Endothelial cell of umbilical vein (primary cell): ENCODE data around the gene DGCR6L. TPM values are rescaled to one million over a fixed set of nuclear protein-coding genes. Genes with fewer than 3 reads are reported as not detected.

Experiments used
- BruUV-seq: library from RNA; stranded (reverse); fragments of 400-500 nt; replicated peaks from 2 replicates; lab custom pipeline; 2021; lab: Mats Ljungman, UMichigan
- CTCF ChIA-PET: fragments of 300-600, 350-600 bp; sonication (Branson Sonifier 250); formaldehyde crosslinking; loops from one replicate; lab custom pipeline; 2021; ENCODE audit warnings: antibody characterized with exemption, inconsistent platforms; lab: Charles Lee
- POLR2A ChIA-PET: fragments of 300-600, 350-600 bp; sonication (Branson Sonifier 250); formaldehyde crosslinking; loops from one replicate; lab custom pipeline; 2021; ENCODE audit warnings: antibody characterized with exemption, inconsistent platforms; lab: Charles Lee
- DNase-seq: peaks from one replicate; pipeline ENCODE4 v3.0.0-alpha.2; 2011; ENCODE audit warnings: low read depth, low spot score
- FAIRE-seq: peaks from 2 replicates; lab custom pipeline; 2011; peaks lifted over from hg19 to GRCh38; lab: Jason Lieb, UNC
- H2AFZ ChIP-seq: 2 replicates; pipeline ENCODE4 v1.6.0; 2012; ENCODE audit warnings: low read depth, low read length, control low read depth, inconsistent platforms
- H3K27ac ChIP-seq: 2 replicates; pipeline ENCODE4 v1.5.1; 2011; ENCODE audit warnings: low read depth, mild to moderate bottlenecking, control low read depth, low read length, moderate library complexity; ENCODE audit not compliant: insufficient read depth
- H3K27me3 ChIP-seq, 2 experiments: 2 replicates each; pipeline versions ENCODE4 v1.6.0 to v1.6.1; 2011; ENCODE audit warnings: low read length in 2 of 2, mixed read lengths in 1 of 2; ENCODE audit not compliant: control insufficient read depth in 2 of 2, insufficient read depth in 2 of 2
- H3K36me3 ChIP-seq, 2 experiments: 2 replicates in 1 of 2; 3 replicates in 1 of 2; pipeline ENCODE4 v1.5.1; 2011; ENCODE audit warnings: low read length in 2 of 2, mild to moderate bottlenecking in 1 of 2, moderate library complexity in 1 of 2; ENCODE audit not compliant: control insufficient read depth in 2 of 2, insufficient read depth in 2 of 2; ENCODE audit errors: extremely low read depth in 1 of 2
- H3K4me1 ChIP-seq: 3 replicates; pipeline ENCODE4 v1.5.1; 2011; ENCODE audit warnings: mild to moderate bottlenecking, low read length; ENCODE audit not compliant: control insufficient read depth, insufficient read depth; ENCODE audit errors: extremely low read depth
- H3K4me2 ChIP-seq: 2 replicates; pipeline ENCODE4 v1.6.1; 2011; ENCODE audit warnings: low read length, control low read depth, mixed read lengths; ENCODE audit not compliant: insufficient read depth
- H3K4me3 ChIP-seq, 3 experiments: fragments of 200-600 bp in 1 of 3; sonication (generic), shearing (Covaris generic) in 1 of 3; replicated peaks in 1 of 3; 2 replicates each; pipeline ENCODE4 v1.5.1; 2011 to 2016; ENCODE audit warnings: control low read depth in 3 of 3, low read length in 3 of 3, mild to moderate bottlenecking in 2 of 3, inconsistent platforms in 1 of 3, low read depth in 1 of 3, moderate library complexity in 1 of 3; ENCODE audit not compliant: insufficient read depth in 1 of 3
- H3K79me2 ChIP-seq: 2 replicates; pipeline ENCODE4 v1.6.0; 2012; ENCODE audit warnings: low read length, inconsistent platforms; ENCODE audit not compliant: control insufficient read depth, insufficient read depth
- H3K9ac ChIP-seq: replicated peaks from 2 replicates; pipeline ENCODE3; 2011; ENCODE audit warnings: low read length, control low read depth; ENCODE audit not compliant: insufficient read depth; ENCODE audit errors: extremely low read depth
- H3K9me1 ChIP-seq: replicated peaks from 3 replicates; pipeline ENCODE4 v1.6.0; 2011; ENCODE audit warnings: mild to moderate bottlenecking, low read length; ENCODE audit not compliant: control insufficient read depth, insufficient read depth; ENCODE audit errors: extremely low read depth
- H3K9me3 ChIP-seq: replicated peaks from 2 replicates; pipeline ENCODE4 v1.5.1; 2012; ENCODE audit warnings: low read length, inconsistent platforms; ENCODE audit not compliant: control insufficient read depth, insufficient read depth
- H4K20me1 ChIP-seq: replicated peaks from 2 replicates; pipeline ENCODE3; 2011; ENCODE audit warnings: mild to moderate bottlenecking, low read length; ENCODE audit not compliant: control insufficient read depth, insufficient read depth; ENCODE audit errors: extremely low read depth
- EZH2 ChIP-seq: IDR thresholded peaks from 2 replicates; pipeline ENCODE4 v1.6.1; 2012; ENCODE audit warnings: borderline replicate concordance, low read depth, mild to moderate bottlenecking, moderate library complexity, low read length, inconsistent platforms; ENCODE audit not compliant: severe bottlenecking
- FOS ChIP-seq: IDR thresholded peaks from 2 replicates; pipeline ENCODE4 v1.6.1; 2011; ENCODE audit warnings: mild to moderate bottlenecking, low read length, moderate library complexity, borderline replicate concordance; ENCODE audit not compliant: insufficient read depth
- GATA2 ChIP-seq: IDR thresholded peaks from 2 replicates; pipeline ENCODE4 v1.7.0; 2011; ENCODE audit warnings: low read depth, mild to moderate bottlenecking, moderate library complexity, mixed read lengths, low read length; ENCODE audit not compliant: insufficient read length, insufficient read depth
- JUN ChIP-seq: IDR thresholded peaks from 2 replicates; pipeline ENCODE4 v1.6.1; 2011; ENCODE audit warnings: borderline replicate concordance, low read depth; ENCODE audit not compliant: insufficient read length, insufficient read depth
- POLR2A ChIP-seq: IDR thresholded peaks from 2 replicates; pipeline ENCODE4 v1.6.1; 2012; ENCODE audit warnings: low read depth, mild to moderate bottlenecking, control low read depth, low read length
- POLR2AphosphoS5 ChIP-seq: IDR thresholded peaks from 2 replicates; pipeline ENCODE4 v1.6.1; 2012; ENCODE audit warnings: low read depth, mild to moderate bottlenecking, control low read depth, low read length, moderate library complexity; ENCODE audit not compliant: insufficient read depth
- dilution Hi-C: fragments of 300-500 bp; cut with MboI; formaldehyde crosslinking; loops from one replicate; pipeline ENCODE4 v1.15.0; 2019; ENCODE audit warnings: low sequenced_read_pairs; ENCODE audit not compliant: extremely low pct_ligation_motif_present
- intact Hi-C: fragments of 100-400 bp; cut with micrococcal nuclease; formaldehyde crosslinking; loops from one replicate; pipeline ENCODE4 v1.10.0; 2022
- polyA plus RNA-seq, 4 experiments: library from polyadenylated mRNA; depleted of rRNA in 3 of 4; stranded (reverse) in 3 of 4; unstranded in 1 of 4; fragments of >200 nt; gene quantifications; 2 replicates each; pipeline versions ENCODE4 v1.2.1 to v1.2.3, GENCODE V29; 2011 to 2012; ENCODE audit warnings: missing spikeins in 1 of 4
- total RNA-seq: library from RNA; stranded (reverse); gene quantifications from 2 replicates; pipeline ENCODE4 v1.2.3, GENCODE V29; 2021
- TF ChIP-seq, protein P1 (sequence below), 2 donors: IDR thresholded peaks; 1 replicate in 1 of 2; 2 replicates in 1 of 2; pipeline ENCODE4 v1.5.1; 2011; ENCODE audit warnings: low read length in 2 of 2, mild to moderate bottlenecking in 2 of 2, moderate library complexity in 2 of 2, control low read depth in 1 of 2, inconsistent platforms in 1 of 2, low read depth in 1 of 2; ENCODE audit not compliant: insufficient read depth in 1 of 2; ENCODE audit errors: extremely low read depth in 1 of 2
- TF ChIP-seq, protein P2 (sequence below): IDR thresholded peaks from 2 replicates; pipeline ENCODE4 v1.6.1; 2011; ENCODE audit not compliant: insufficient read depth, insufficient read length

DGCR6L gene
- total and polyA plus RNA-seq, 2 donors (not counting 3 experiments of a cell fraction or from before 2014, with no cell fraction given): 38.0 to 67.5 TPM

DNA sequence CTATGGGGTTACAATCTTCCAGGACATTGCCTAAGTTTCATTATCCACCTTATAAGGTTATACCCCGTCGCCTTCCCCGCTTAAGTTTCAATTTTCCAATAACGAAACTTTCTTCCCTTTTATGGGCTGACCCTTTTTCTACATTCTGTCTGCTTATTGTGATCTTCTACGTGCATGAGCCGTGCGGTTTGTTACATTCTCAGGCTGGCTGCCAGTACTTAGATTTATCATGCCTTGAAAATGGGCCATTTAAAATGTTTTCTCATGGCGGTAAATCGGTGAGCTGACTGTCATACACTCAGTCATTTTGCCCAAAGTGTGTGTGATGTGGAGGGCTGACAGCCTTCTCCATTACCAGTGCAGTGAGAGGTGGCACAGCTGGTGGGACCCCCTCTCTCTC lies 23.3 kb downstream of the DGCR6L start:
- BruUV-seq: no TSS peak
- H3K4me2 ChIP-seq: no peak overlapping the region
- H3K4me3 ChIP-seq: no peak overlapping the region
- no peak for FAIRE-seq
- H3K9me1 ChIP-seq: no peaks in the 10 kb centered on the region
- POLR2A ChIA-PET: interaction anchor here (0.7 kb wide), 1 partner anchor 169 kb away, joined by 4 read pairs; no protein-coding TSS in a partner anchor
- dilution Hi-C loops (no loop called here), intact Hi-C loops (no loop called here)
- H3K9ac ChIP-seq: no peak overlapping the region
- CTCF ChIA-PET: no interaction called here
- no peaks in the 10 kb centered on the region for H3K36me3 ChIP-seq
- H2AFZ ChIP-seq: no peak overlapping the region
- no peaks in the 10 kb centered on the region for H3K79me2 ChIP-seq
- no peak for DNase-seq
- H3K27me3 ChIP-seq: peaks cover 0 to 7% of the 10 kb centered on the region in 2 experiments
- H3K4me1 ChIP-seq: peaks cover 8% of the 10 kb centered on the region
- H3K9me3 ChIP-seq: no peaks in the 10 kb centered on the region
- no peak overlapping the region for H3K27ac ChIP-seq
- TF ChIP-seq GATA2 (no peak), JUN (no peak), POLR2AphosphoS5 (no peak), POLR2A (no peak), FOS (no peak), EZH2 (no peak)
- TF ChIP-seq, protein P1, sequence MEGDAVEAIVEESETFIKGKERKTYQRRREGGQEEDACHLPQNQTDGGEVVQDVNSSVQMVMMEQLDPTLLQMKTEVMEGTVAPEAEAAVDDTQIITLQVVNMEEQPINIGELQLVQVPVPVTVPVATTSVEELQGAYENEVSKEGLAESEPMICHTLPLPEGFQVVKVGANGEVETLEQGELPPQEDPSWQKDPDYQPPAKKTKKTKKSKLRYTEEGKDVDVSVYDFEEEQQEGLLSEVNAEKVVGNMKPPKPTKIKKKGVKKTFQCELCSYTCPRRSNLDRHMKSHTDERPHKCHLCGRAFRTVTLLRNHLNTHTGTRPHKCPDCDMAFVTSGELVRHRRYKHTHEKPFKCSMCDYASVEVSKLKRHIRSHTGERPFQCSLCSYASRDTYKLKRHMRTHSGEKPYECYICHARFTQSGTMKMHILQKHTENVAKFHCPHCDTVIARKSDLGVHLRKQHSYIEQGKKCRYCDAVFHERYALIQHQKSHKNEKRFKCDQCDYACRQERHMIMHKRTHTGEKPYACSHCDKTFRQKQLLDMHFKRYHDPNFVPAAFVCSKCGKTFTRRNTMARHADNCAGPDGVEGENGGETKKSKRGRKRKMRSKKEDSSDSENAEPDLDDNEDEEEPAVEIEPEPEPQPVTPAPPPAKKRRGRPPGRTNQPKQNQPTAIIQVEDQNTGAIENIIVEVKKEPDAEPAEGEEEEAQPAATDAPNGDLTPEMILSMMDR (IDR thresholded peaks at IDR 0.05; ENCODE audit: extremely low read depth in 1 of 2, insufficient read depth in 1 of 2, low read depth in 1 of 2, low read length in 2 of 2): no peak
- TF ChIP-seq, protein P2, sequence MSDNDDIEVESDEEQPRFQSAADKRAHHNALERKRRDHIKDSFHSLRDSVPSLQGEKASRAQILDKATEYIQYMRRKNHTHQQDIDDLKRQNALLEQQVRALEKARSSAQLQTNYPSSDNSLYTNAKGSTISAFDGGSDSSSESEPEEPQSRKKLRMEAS: no peak
- H4K20me1 ChIP-seq: no peaks in the 10 kb centered on the region
